ENCODE measurements around the gene WASF2. TPM values are rescaled to one million over a fixed set of nuclear protein-coding genes. Genes with fewer than 3 reads are reported as not detected.

Gene WASF2
- total and polyA plus RNA-seq, 2 of the 13 experiments (the other 11 are each of a cell fraction or from before 2014, with no cell fraction given) = 10.4 to 27.7 TPM

DNA sequence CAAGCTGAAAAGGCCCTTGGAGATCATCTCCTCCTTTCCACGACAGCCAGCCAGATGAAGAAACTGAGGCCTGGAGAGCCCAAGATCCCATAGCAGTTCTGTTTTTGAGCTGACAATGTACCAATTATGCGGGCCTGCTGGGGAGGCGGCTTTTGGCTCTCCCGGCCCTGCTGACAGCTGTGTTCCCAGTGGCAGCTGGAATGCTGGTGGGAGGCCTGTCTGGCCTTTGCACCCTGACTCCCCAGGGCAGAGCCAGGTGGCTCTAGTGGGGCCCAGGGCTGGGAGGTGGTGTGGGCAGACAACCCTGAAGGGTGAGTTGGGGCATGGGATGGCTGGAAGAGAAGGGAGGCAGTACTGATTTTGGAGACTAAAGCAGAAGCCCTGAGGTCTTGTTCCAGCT lies 30.7 kb upstream of the WASF2 start (continued):
- peak; percentile 69 for TF ChIP-seq ZNF687 (CRISPR knock-in tag; IDR thresholded peaks at IDR 0.05)
- TF ChIP-seq SP1 (IDR thresholded peaks at IDR 0.05) = no peak
- 0 out of 2 replicates have a peak, but pooled peaks have one; percentile 16 for TF ChIP-seq SP1 (CRISPR knock-in tag; IDR thresholded peaks at IDR 0.05)
- TF ChIP-seq HDAC1 (CRISPR knock-in tag; IDR thresholded peaks at IDR 0.05) = no peak; the same call in 1 of the 2 replicates
- peak; percentile 61; the same call in 1 of the 2 replicates for TF ChIP-seq MYC (CRISPR knock-in tag; IDR thresholded peaks at IDR 0.05; ENCODE audit: borderline replicate concordance)
- TF ChIP-seq EHMT2 (IDR thresholded peaks at IDR 0.05; ENCODE audit: borderline replicate concordance, low read depth, low read length) = no peak
- TF ChIP-seq, protein P1, sequence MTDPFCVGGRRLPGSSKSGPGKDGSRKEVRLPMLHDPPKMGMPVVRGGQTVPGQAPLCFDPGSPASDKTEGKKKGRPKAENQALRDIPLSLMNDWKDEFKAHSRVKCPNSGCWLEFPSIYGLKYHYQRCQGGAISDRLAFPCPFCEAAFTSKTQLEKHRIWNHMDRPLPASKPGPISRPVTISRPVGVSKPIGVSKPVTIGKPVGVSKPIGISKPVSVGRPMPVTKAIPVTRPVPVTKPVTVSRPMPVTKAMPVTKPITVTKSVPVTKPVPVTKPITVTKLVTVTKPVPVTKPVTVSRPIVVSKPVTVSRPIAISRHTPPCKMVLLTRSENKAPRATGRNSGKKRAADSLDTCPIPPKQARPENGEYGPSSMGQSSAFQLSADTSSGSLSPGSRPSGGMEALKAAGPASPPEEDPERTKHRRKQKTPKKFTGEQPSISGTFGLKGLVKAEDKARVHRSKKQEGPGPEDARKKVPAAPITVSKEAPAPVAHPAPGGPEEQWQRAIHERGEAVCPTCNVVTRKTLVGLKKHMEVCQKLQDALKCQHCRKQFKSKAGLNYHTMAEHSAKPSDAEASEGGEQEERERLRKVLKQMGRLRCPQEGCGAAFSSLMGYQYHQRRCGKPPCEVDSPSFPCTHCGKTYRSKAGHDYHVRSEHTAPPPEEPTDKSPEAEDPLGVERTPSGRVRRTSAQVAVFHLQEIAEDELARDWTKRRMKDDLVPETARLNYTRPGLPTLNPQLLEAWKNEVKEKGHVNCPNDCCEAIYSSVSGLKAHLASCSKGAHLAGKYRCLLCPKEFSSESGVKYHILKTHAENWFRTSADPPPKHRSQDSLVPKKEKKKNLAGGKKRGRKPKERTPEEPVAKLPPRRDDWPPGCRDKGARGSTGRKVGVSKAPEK (CRISPR knock-in tag; IDR thresholded peaks at IDR 0.05; ENCODE audit: borderline replicate concordance) = no peak
- TF ChIP-seq ZBTB42 (CRISPR knock-in tag; IDR thresholded peaks at IDR 0.05) = peak; percentile 90; the same call in 1 of the 2 replicates
- peak; percentile 59; the same call in 1 of the 2 replicates for TF ChIP-seq MXD4 (CRISPR knock-in tag; IDR thresholded peaks at IDR 0.05)
- TF ChIP-seq, protein P2, sequence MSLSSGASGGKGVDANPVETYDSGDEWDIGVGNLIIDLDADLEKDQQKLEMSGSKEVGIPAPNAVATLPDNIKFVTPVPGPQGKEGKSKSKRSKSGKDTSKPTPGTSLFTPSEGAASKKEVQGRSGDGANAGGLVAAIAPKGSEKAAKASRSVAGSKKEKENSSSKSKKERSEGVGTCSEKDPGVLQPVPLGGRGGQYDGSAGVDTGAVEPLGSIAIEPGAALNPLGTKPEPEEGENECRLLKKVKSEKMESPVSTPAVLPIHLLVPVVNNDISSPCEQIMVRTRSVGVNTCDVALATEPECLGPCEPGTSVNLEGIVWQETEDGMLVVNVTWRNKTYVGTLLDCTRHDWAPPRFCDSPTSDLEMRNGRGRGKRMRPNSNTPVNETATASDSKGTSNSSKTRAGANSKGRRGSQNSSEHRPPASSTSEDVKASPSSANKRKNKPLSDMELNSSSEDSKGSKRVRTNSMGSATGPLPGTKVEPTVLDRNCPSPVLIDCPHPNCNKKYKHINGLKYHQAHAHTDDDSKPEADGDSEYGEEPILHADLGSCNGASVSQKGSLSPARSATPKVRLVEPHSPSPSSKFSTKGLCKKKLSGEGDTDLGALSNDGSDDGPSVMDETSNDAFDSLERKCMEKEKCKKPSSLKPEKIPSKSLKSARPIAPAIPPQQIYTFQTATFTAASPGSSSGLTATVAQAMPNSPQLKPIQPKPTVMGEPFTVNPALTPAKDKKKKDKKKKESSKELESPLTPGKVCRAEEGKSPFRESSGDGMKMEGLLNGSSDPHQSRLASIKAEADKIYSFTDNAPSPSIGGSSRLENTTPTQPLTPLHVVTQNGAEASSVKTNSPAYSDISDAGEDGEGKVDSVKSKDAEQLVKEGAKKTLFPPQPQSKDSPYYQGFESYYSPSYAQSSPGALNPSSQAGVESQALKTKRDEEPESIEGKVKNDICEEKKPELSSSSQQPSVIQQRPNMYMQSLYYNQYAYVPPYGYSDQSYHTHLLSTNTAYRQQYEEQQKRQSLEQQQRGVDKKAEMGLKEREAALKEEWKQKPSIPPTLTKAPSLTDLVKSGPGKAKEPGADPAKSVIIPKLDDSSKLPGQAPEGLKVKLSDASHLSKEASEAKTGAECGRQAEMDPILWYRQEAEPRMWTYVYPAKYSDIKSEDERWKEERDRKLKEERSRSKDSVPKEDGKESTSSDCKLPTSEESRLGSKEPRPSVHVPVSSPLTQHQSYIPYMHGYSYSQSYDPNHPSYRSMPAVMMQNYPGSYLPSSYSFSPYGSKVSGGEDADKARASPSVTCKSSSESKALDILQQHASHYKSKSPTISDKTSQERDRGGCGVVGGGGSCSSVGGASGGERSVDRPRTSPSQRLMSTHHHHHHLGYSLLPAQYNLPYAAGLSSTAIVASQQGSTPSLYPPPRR (CRISPR knock-in tag; IDR thresholded peaks at IDR 0.05; ENCODE audit: borderline replicate concordance) = 0 out of 2 replicates have a peak, but pooled peaks have one; percentile 43
- TF ChIP-seq MIER2 (CRISPR knock-in tag; IDR thresholded peaks at IDR 0.05) = peak; percentile 40; the same call in 1 of the 2 replicates
- 0 out of 4 replicates have a peak, but pooled peaks of 1 of the 2 experiments have one; percentile 24 for TF ChIP-seq POLR2A (IDR thresholded peaks at IDR 0.05; ENCODE audit: insufficient read depth in 1 of 2, low read depth in 2 of 2, low read length in 2 of 2)
- peak; percentile 82; the same call in 1 of the 2 replicates for TF ChIP-seq ZBTB7B (CRISPR knock-in tag; IDR thresholded peaks at IDR 0.05)
- TF ChIP-seq EEA1 (CRISPR knock-in tag; IDR thresholded peaks at IDR 0.05; ENCODE audit: borderline replicate concordance) = no peak
- TF ChIP-seq ZNF550 (CRISPR knock-in tag; IDR thresholded peaks at IDR 0.05; ENCODE audit: borderline replicate concordance) = no peak
